Effector CD8-positive, alpha-beta T cell (primary cell): ENCODE data around the gene KDM3A.

ENCODE experiments used
- DNase-seq: peaks from one replicate; lab custom pipeline; 2025; lab: John Stamatoyannopoulos, UW
- total RNA-seq, 4 experiments: gene quantifications; one replicate each; lab custom pipeline; 2026; lab: John Stamatoyannopoulos, UW

KDM3A gene, protein sequence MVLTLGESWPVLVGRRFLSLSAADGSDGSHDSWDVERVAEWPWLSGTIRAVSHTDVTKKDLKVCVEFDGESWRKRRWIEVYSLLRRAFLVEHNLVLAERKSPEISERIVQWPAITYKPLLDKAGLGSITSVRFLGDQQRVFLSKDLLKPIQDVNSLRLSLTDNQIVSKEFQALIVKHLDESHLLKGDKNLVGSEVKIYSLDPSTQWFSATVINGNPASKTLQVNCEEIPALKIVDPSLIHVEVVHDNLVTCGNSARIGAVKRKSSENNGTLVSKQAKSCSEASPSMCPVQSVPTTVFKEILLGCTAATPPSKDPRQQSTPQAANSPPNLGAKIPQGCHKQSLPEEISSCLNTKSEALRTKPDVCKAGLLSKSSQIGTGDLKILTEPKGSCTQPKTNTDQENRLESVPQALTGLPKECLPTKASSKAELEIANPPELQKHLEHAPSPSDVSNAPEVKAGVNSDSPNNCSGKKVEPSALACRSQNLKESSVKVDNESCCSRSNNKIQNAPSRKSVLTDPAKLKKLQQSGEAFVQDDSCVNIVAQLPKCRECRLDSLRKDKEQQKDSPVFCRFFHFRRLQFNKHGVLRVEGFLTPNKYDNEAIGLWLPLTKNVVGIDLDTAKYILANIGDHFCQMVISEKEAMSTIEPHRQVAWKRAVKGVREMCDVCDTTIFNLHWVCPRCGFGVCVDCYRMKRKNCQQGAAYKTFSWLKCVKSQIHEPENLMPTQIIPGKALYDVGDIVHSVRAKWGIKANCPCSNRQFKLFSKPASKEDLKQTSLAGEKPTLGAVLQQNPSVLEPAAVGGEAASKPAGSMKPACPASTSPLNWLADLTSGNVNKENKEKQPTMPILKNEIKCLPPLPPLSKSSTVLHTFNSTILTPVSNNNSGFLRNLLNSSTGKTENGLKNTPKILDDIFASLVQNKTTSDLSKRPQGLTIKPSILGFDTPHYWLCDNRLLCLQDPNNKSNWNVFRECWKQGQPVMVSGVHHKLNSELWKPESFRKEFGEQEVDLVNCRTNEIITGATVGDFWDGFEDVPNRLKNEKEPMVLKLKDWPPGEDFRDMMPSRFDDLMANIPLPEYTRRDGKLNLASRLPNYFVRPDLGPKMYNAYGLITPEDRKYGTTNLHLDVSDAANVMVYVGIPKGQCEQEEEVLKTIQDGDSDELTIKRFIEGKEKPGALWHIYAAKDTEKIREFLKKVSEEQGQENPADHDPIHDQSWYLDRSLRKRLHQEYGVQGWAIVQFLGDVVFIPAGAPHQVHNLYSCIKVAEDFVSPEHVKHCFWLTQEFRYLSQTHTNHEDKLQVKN (N-terminal part only)
- 169 to 296 (median 240) reads per million in 4 experiments for total RNA-seq

DNA sequence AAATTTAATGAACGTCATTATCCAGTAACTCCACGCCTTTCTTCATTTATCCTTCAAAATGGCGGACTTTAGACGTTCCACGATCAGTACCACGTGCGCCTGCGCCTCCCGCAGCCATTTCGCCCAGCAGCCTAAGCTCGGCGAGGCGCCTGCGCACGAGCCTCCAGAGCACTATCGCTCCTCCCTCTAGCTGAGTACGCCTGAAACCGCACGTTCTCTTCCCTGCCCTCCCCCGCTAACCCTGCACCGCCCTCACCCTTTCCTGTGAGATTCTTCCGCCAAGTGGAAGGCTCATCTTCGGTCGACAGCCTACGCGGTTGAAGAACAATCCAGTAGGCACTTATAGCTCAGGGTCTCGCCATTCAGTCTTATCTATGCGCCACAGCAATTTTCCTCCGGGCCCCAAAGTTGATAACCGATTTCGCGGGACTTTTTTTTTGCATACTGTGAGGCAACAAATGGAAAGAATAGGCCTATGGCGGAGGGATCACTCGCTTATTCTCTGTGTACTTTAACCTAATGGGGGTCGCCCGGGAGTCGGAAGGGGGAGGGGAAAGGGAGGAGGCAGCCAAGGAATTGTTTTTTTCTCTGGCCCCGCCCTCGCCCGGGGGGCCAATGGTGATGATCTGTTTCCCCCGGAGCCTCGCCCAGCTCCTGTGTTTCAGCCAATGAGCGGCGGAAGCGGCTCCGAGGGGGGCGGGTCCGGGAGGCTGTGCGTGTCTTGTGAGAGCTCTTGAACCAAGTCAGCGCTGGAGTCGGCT, at the start of gene KDM3A:
TSS of gene KDM3A (plus strand) at position 741 of the 761 bp plus-strand sequence. CDS start 677 bp downstream, outside the sequence.
- DNase-seq, result peak; percentile 99

DNA sequence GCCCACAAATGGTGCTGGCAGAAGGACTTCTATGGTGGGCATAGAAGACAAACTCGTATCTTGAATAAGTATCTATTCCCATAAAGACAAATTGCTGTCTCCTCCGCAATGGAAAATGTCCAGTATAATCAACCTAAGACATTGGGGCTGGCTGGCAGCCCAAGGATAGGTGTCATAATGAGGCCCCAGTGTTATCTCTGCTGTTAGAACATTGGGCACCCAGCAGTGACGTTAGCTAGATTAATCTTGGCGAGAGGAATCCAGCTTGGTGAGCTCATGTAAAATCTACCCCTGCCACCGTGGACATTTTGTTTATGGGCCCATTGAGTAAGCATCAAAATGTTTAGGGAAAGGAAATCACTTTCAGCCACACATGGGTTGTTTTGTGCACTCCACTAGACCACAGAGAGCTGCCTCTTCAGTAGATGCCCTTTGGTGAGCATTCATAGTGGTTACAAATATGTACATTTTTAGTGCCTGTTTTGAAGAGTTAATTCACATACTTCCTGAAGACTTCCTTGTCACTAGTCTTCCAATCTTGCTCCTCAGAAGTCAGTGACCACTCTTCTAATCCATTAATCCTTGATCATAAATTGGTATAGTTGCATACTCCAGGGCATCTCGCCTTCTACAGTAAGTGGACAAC, 48.2 kb upstream of the KDM3A start:
- DNase-seq, result no peak

DNA sequence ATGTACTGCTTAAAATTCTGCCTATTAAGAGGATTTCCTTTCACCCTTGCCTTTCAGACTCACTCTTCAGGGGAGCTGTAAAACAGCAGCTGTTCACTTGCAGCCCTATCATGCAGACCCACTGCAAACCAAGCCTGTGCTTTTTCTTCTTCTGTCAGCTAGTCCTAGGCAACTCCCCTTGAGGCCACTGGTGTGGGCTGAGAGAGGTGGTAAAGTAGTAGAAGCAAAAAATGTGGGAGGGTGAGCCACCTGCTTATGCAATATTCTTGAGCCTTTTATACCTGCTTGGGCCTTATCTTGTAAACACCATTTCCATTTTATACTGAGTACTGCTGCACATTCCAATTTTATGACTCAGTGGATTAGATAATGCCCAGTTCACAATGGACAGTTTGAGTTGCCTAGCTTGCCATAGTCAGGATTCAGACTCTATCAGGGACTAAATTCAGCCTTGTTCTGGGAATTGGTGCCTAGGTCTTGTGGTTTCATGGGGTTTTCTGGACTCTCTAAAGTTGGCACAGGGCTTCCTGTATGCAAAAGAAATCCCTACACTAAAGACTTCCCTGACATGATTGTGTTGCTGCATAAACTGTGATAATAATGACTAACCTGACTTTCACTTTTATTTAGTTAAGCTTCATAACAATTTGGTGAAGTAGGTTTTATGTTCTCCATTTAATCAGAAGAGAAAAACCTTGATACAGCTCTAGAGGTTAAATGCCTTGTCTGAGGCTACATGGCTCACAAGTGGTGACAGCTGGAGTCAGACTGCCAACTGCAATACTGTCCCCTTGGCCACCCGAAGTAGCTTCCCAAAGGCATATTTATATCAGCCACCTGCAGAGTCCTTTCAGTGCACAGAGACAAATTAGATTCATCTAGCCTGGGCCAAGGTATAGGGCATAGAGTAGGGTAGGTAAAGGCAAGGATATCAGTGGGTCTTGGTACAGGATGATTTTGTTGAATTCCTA, 47.4 kb upstream of the KDM3A start:
- no peak for DNase-seq

DNA sequence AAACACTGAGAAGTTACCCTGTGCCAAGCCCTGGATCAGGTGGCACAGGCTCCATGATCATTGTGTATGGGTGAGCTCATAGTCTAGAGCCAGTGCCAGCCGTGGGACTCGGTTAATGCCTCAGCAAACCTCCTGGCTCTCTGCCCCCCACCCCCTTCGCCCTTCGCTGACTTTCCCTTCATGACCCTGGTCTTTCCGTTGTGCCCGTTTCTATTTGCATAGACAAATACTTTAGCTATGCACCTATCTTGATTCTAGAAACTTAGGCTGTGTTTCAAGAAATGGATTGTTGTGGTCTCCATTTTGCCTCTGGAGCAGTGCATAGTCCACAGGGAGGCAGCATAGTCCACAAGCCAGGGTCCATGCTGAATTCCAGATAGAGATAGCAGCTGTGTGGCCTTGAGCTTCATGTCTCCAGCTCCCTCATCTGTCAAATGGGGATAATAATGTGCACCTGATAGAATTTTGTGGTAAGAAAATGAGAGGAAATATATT, 44.8 kb upstream of the KDM3A start:
- DNase-seq, result no peak

DNA sequence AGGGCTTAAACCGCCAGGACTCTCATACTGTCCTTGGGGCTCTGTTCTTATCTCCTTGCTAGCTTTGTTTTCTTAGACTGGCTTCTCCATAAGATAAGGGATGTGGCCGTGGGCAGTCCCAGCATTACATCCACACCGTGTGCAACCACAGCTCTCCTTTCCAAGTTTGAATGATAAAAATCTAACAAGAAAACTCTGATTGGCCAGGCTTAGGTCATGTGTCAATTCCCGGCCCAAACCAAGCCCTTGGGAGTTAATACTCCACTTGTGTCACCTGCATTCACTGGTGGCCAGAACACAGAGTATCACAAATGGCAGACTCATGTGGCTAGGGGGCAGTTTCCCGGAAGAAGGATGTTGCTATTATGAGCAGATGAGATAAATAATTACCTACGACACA, 43.2 kb upstream of the KDM3A start:
- DNase-seq, result no peak

DNA sequence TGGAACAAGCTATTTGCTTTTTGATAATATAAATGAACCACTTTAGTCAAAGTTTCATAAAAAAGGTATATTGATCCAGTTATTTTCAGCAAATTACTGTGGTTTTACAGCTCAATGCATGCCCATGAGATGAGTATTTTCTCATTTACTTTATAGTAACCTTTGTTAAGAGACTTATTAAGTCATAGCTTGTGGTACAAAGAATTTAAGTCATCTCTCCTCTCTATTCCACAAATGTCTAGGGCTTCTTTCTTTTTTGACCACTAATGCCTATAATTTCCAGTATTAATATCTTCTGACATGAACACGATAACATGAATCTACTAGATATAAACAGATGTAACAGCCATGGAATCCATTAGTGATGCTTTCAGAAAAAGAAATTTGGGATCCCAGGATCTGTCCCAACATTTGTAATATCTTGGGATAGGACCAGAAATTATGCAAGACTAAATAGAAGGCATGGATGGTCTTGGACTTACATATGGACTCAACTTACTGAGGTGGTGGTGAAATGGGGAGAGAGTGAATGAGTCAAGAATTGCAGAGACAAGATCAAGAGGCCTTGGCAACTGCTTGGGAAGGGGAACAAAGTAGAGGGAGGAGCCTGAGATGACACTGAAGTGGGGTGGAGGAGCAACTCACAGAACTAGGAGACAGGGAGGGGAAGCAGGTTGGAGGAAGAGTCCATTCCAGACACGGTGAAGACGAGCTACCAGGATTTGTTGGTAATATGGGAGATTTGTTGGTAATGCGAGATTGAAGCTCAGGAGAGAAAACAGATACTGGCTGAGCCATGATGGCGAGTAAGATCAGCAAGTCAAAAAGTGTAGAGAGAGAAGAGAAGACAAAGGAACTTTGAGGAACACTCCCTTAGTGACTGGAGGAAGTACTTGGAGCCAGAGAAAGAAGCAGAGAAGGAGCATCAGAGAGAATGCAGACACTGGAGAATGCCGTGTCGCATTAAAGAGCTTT, 42.4 kb upstream of the KDM3A start:
- DNase-seq, result no peak

DNA sequence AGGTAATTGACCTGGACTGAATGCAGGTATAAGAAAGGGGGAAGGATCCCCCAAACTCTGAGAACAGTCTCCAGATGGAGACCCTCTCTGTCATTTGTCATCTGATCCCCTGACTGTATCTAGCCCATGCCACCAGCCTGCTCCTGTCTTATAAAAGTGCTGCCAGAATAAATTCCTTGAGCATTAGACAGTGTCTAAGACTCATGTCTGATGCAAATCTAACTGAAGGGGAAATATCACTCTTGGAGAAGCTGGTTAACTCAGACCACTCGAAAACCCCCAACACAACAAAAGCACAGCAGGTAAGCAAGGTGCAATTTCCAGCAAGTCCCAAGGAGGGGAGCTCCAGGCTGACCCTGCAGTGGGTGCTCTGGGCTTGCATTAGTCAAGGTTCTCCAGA, 40.9 kb upstream of the KDM3A start:
- no peak for DNase-seq

DNA sequence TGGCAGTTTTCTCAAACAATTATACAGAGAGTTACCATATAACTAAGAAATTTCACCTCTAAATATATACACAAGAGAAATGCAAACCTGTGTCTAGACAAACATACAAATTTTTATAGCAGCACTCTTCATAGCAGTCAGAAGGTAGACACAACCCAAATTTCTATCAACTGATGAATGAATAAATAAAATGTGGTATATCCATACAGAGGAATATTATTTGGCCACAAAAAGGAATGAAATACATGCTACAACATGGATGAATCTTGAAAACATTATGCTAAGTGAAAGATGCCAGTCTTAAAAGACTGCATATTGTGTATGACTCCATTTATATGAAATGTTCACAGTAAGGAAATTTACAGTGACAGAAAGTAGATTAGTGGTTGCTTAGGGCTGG, 30.6 kb upstream of the KDM3A start:
- no peak for DNase-seq

DNA sequence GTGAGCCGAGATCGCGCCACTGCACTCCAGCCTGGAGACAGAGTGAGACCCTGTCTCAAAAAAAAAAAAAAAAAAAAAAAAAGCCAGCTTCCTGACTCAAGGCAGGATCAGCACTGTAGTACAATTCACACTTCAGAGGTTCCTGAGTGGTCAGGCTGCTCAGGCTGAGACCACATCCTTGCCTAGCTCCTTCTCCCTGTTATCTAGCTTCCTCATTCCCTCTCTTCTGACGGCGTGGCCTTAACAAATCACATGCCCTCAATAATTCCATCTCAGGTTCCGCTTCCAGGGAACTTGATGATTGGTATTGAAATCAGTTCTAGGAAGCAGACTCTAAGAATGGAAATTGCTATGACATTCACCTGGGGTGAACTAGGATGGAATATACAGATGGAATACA, 29.8 kb upstream of the KDM3A start:
- DNase-seq, result no peak

DNA sequence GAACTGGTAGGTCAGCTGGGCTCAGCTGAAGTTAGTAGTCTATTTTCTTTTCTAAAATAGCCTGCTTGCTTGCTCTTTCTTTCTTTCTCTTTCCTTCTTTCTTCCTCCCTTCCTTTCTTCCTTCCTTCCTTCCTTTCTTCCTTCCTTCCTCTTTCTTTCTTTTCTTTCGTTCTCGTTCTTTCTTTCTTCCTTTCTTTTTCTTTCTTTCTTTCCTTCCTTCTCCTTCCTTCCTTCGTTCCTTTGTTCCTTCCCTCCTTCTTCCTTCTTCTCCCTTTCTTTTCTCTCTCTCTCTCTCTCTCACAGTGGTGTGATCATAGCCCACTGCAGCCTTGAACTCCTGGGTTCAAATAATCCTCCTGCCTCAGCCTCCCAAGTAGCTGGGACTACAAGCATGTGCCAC, 29.2 kb upstream of the KDM3A start:
- DNase-seq, result no peak

DNA sequence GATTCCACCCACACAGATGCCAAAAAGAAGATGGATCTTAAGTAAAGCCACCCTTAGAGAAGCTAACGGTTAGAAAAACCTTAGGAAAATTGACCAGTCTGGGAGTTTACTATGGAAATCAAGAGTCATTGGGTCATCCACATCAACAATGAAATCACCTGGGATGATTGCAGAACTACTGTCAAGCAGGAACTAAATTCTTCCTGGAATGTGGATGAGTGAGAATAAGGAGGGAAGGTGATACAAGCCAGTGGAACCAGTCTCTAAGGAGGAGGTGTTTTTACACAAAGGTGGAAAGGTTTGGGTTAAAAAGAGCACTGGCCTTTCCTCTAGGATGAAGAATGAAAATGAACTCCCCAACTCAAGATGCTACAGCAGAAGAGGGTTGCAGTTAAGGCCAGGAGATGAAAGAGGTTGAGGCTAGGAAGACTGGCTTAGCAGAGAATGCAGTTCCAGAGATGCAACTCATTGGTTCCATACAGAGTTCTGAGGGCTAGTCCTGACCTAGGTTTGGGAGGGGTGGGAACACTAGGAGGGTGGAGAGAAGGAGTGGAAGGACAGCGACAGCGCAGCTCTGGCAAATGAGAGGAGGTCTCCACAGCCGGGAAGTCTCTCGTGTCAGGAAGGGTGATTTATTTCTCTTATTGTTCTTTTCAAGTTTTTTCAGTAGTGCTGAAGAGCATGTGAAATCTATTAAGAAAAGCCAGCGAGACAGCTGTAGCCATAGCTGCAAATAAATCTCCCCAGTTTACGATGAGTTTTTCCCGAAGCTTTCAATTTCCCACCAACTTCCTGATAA, 27.7 kb upstream of the KDM3A start:
- DNase-seq, result no peak

DNA sequence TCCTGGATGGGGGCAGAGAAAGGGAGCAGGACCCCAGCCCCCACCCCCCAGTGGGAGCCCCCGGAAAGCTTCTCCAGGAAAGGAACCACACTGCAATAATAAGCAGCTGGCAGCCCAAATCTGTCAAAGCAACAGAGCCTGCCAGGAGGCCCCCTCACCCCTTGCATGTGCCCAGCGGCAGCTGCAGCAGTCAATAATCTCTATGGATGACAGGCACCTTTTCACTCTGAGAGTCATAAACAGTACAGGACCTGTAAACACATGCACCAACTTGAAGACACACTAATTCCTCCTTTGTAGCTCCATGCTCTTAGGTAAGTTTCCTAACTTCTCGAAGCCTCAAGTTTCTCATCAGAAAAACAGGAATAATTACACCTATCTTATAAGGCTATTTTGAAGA, 26.2 kb upstream of the KDM3A start:
- DNase-seq, result no peak

DNA sequence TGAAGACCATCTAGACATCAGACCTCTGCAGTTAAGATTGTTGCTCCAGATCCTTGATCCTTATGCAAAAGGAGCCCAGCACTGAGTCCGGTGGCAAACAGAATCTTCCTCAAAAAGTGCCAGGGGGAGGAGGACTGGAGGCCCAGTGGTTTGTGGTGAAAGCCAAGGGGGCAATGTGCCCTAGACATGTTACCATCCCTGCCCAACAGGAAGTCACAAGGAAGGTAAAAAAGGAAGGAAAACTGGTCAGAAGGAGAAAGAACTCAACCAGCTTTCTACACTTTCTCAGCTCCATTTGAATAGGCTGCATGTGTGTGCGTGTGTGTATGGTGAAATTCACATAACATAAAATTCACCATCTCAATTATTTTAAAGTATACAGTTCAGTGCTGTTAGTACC, 25.0 kb upstream of the KDM3A start:
- DNase-seq, result no peak

DNA sequence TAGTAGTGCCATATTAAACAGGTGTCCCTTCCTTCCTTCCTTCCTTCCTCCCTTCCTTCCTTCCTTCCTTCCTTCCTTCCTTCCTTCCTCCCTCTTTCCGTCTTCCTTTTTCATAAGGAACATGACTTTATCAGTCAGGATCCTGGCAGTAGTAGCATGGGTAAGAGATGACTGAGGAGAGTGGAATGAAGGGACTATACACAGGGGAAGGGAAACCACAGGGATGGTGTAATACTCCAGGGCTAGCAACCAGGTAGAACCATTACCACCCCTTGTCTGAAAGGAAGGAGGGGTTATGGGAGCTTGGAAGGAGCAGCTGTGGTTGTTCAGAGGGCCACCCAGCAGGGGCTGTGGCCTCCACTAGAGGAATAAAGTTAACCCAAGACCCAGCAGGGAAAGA, 23.2 kb upstream of the KDM3A start:
- no peak for DNase-seq

DNA sequence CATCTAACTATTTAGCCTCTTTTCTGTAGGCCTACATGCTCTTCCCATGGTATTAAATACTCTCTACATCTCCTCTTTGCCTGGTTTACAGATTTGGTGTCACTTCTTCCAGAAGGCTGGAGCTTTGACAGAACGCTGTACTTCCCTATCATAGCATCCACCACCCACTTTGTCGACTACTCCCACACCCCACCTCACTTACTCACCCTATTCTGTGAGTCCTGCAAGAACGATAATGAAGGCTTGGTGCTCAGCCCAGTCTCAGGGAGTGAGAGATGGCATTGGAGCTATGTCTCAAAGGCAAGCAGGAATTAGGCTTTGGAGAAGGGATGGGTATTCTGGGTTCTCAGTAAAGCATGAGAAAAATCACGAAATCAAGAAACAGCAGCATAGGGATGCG, 20.3 kb upstream of the KDM3A start:
- no peak for DNase-seq

DNA sequence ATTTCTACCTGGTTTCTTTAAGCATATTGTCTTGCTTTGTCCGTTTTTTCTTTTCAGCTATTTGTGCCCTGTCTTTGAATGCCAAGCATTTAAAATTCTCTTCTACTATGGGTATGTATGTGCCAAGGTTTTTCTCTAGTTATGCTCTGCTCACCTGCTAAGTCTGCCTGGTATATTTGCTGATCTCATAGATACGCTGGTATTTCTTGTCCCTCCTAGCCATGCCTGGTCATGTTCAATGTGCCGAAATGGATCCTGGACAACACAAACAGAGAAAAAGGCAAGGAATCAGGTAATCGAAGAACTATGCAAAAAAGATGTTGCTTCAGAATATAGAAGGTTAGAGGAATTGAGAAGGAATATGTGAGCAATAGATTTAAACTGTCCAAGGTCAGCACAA, 14.9 kb upstream of the KDM3A start:
- DNase-seq, result no peak

DNA sequence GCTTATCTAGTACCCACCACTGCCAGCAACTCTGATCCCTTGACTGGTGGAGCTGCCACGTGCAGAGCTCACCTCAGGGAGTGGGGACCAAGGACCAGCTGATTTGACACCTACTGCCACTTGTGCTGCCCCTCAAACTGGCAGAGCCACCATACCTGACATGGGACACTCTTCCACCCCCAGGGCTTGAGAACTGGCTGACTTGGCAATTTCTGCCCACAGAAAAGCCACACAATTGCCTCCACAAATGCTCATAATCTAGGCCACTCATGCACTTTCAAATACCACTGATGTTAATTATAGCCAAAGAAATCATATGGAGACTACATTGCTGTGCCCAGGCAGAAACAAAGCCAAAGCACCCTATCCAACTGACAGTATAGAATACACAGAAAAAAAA, 11.8 kb upstream of the KDM3A start:
- no peak for DNase-seq
